Measurements from ENCODE around the gene CMTM1.

Gene CMTM1

GRCh38 chr16:66544016-66544757 is 22.1 kb upstream of the CMTM1 start:
- no peak for DNase-seq (ENCODE audit: extremely low spot score)
- POLR2A ChIA-PET, result no interaction called here
- CTCF ChIA-PET, result interaction anchor here (0.8 to 1.7 kb wide), 7 partner anchors 11 to 286 kb away, joined by 3 to 5 read pairs (median 3); partner anchors contain the start of gene NAE1
- no peak for TF ChIP-seq CTCF (IDR thresholded peaks at IDR 0.05; ENCODE audit: control extremely low read depth, extremely low read depth, low read depth, missing control alignments)

- ChIA-PET POLR2A (interaction anchor here (0.7 kb wide), 1 partner anchor 26 kb away, joined by 3 read pairs; no protein-coding TSS in a partner anchor), CTCF (interaction anchor here (0.9 to 1.7 kb wide), 9 partner anchors 11 to 141 kb away, joined by 3 to 8 read pairs (median 3); no protein-coding TSS in a partner anchor)
- no peak for TF ChIP-seq CTCF (IDR thresholded peaks at IDR 0.05; ENCODE audit: control extremely low read depth, extremely low read depth, low read depth, missing control alignments)
- DNase-seq (ENCODE audit: extremely low spot score), result no peak
Observed at GRCh38 chr16:66547101-66547989, 18.9 kb upstream of the CMTM1 start.

- ChIA-PET CTCF (interaction anchor here (0.9 to 1.7 kb wide), 8 partner anchors 12 to 141 kb away, joined by 3 to 8 read pairs (median 4); no protein-coding TSS in a partner anchor), POLR2A (interaction anchor here (0.7 kb wide), 1 partner anchor 26 kb away, joined by 3 read pairs; no protein-coding TSS in a partner anchor)
- no peak for DNase-seq (ENCODE audit: extremely low spot score)
- TF ChIP-seq CTCF (IDR thresholded peaks at IDR 0.05; ENCODE audit: control extremely low read depth, extremely low read depth, low read depth, missing control alignments), result no peak
Observed at GRCh38 chr16:66548068-66548467, 18.2 kb upstream of the CMTM1 start.

- CTCF ChIA-PET, result interaction anchor here (0.7 to 1.7 kb wide), 5 partner anchors 14 to 59 kb away, joined by 3 to 6 read pairs (median 3); no protein-coding TSS in a partner anchor
- DNase-seq (ENCODE audit: extremely low spot score), result no peak
- POLR2A ChIA-PET, result no interaction called here
- TF ChIP-seq CTCF (IDR thresholded peaks at IDR 0.05; ENCODE audit: control extremely low read depth, extremely low read depth, low read depth, missing control alignments), result no peak
Observed at GRCh38 chr16:66548868-66549267, 17.4 kb upstream of the CMTM1 start.

- CTCF ChIA-PET, result interaction anchor here (0.7 to 5.3 kb wide), 3 partner anchors 14 to 40 kb away, joined by 3 to 33 read pairs (median 5); no protein-coding TSS in a partner anchor
- peak; percentile 34 for TF ChIP-seq CTCF (IDR thresholded peaks at IDR 0.05; ENCODE audit: control extremely low read depth, extremely low read depth, low read depth, missing control alignments)
- peak; percentile 81 for DNase-seq (ENCODE audit: extremely low spot score)
- POLR2A ChIA-PET, result no interaction called here
Observed at GRCh38 chr16:66549284-66550131, 16.7 kb upstream of the CMTM1 start, which contains the start of gene TK2. Gene TK2, minus strand, starts transcription at chr16:66550122. Its CDS starts 61 bp downstream, at chr16:66550061.

Measured in GM10248 (cell line).